OCI-LY7 (cell line): Measurements from ENCODE around the gene PRDM5. TPM values are rescaled to one million over a fixed set of nuclear protein-coding genes. Genes with fewer than 3 reads are reported as not detected.

Experiments used
- BruUV-seq: library from RNA; stranded (reverse); fragments of 400-500 nt; replicated peaks from 2 replicates; lab custom pipeline; 2021; lab: Mats Ljungman, UMichigan
- CTCF ChIA-PET: fragments of 300-600 bp; sonication (Branson Sonifier 250); formaldehyde crosslinking; loops from one replicate; lab custom pipeline; 2022; ENCODE audit warnings: antibody characterized with exemption; ENCODE audit not compliant: unreplicated experiment; lab: Charles Lee
- POLR2A ChIA-PET: fragments of 300-600 bp; sonication (Branson Sonifier 250); formaldehyde crosslinking; loops from one replicate; lab custom pipeline; 2022; ENCODE audit warnings: antibody characterized with exemption; lab: Charles Lee
- DNase-seq: peaks from one replicate; pipeline ENCODE4 v3.0.0-alpha.2; 2015; ENCODE audit warnings: low spot score
- H2AFZ ChIP-seq: fragments of 200-600 bp; sonication (generic), shearing (Covaris generic); 2 replicates; pipeline ENCODE4 v1.6.1; 2014; ENCODE audit warnings: mild to moderate bottlenecking, antibody characterized with exemption, low read length, moderate library complexity
- H3K27ac ChIP-seq: fragments of 200-600 bp; sonication (generic); 2 replicates; pipeline ENCODE4 v1.5.1; 2014; ENCODE audit warnings: mixed run types, low read depth, mild to moderate bottlenecking, moderate library complexity, low read length, inconsistent platforms; ENCODE audit not compliant: poor library complexity, severe bottlenecking
- H3K36me3 ChIP-seq: fragments of 200-600 bp; sonication (generic); 2 replicates; pipeline ENCODE4 v1.6.1; 2014; ENCODE audit warnings: mild to moderate bottlenecking, antibody characterized with exemption, low read length, moderate library complexity, mixed read lengths; ENCODE audit not compliant: insufficient read depth
- H3K4me1 ChIP-seq: fragments of 200-600 bp; sonication (generic); 2 replicates; pipeline ENCODE4 v1.5.1; 2014; ENCODE audit warnings: mild to moderate bottlenecking, low read length; ENCODE audit not compliant: insufficient read depth, poor library complexity, severe bottlenecking
- H3K4me2 ChIP-seq: fragments of 200-600 bp; sonication (generic); 2 replicates; pipeline ENCODE4 v1.6.1; 2014; ENCODE audit warnings: mild to moderate bottlenecking, low read length
- H3K4me3 ChIP-seq: fragments of 200-600 bp; sonication (generic); 2 replicates; pipeline ENCODE4 v1.5.1; 2014; ENCODE audit warnings: mild to moderate bottlenecking, low read depth, low read length; ENCODE audit not compliant: poor library complexity, severe bottlenecking
- H3K79me2 ChIP-seq: fragments of 200-600 bp; sonication (generic); 2 replicates; pipeline ENCODE4 v1.6.1; 2016; ENCODE audit warnings: low read depth, mild to moderate bottlenecking, low read length, moderate library complexity, mixed read lengths; ENCODE audit not compliant: insufficient read depth
- H3K9me2 ChIP-seq: fragments of 200-600 bp; sonication (generic); 2 replicates; pipeline ENCODE4 v1.6.1; 2016; ENCODE audit warnings: mild to moderate bottlenecking, low read length, mixed read lengths; ENCODE audit not compliant: insufficient read depth
- H3K9me3 ChIP-seq: fragments of 200-600 bp; sonication (generic); 2 replicates; pipeline ENCODE4 v1.6.1; 2014; ENCODE audit warnings: mild to moderate bottlenecking, mixed run types, low read length, mixed read lengths
- H4K20me1 ChIP-seq: fragments of 200-600 bp; sonication (generic); 2 replicates; pipeline ENCODE4 v1.6.1; 2014; ENCODE audit warnings: mild to moderate bottlenecking, antibody characterized with exemption, low read length, moderate library complexity, mixed read lengths; ENCODE audit not compliant: insufficient read depth
- EZH2phosphoT487 ChIP-seq: fragments of 200-600 bp; sonication (generic); IDR thresholded peaks from 2 replicates; pipeline ENCODE4 v1.6.1; 2018; ENCODE audit warnings: low read depth, borderline replicate concordance, mild to moderate bottlenecking, mixed run types, antibody characterized with exemption, low read length, moderate library complexity, mixed read lengths
- intact Hi-C: fragments of 100-400 bp; cut with micrococcal nuclease; formaldehyde crosslinking; loops from one replicate; pipeline ENCODE4 v1.10.0; 2022; ENCODE audit not compliant: unreplicated experiment
- total RNA-seq, 2 experiments: library from RNA; depleted of rRNA in 1 of 2; stranded (reverse); fragments of >200 nt in 1 of 2; shearing (Covaris generic) in 1 of 2; gene quantifications; 2 replicates each; pipeline ENCODE4 v1.2.3, GENCODE V29; 2014 to 2022
- TF ChIP-seq, protein P1 (sequence below): fragments of 200-600 bp; sonication (generic); conservative IDR thresholded peaks from 2 replicates; pipeline ENCODE4 v1.5.1; 2014; ENCODE audit warnings: mild to moderate bottlenecking, antibody characterized with exemption, low read length, moderate library complexity, mixed read lengths

The PRDM5 gene
- total RNA-seq, 2 experiments from 2014 or later = 0.22 to 0.76 TPM

DNA sequence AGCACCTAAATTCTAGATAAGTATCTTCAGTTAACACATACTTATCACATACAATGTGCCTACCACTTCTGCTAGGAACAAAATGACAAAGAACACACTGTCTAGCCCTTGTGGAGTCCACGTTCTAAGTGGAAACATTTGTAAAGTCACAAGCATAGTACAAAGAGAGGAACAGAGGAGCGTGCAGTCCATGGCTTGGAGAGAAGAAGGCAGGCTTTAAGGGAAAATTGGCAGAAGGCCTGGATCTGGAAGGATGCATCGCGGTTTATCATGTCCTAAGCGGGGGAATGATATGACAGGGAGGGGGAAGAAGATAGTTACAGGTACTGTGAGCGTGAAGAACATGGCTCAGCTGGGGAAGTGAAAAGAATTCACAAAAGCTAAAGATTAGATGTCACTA is 218.0 kb downstream of the PRDM5 start:
- DNase-seq = no peak
- no peaks in the 10 kb centered on the region for H3K79me2 ChIP-seq
- TF ChIP-seq EZH2phosphoT487 = no peak
- TF ChIP-seq, protein P1, sequence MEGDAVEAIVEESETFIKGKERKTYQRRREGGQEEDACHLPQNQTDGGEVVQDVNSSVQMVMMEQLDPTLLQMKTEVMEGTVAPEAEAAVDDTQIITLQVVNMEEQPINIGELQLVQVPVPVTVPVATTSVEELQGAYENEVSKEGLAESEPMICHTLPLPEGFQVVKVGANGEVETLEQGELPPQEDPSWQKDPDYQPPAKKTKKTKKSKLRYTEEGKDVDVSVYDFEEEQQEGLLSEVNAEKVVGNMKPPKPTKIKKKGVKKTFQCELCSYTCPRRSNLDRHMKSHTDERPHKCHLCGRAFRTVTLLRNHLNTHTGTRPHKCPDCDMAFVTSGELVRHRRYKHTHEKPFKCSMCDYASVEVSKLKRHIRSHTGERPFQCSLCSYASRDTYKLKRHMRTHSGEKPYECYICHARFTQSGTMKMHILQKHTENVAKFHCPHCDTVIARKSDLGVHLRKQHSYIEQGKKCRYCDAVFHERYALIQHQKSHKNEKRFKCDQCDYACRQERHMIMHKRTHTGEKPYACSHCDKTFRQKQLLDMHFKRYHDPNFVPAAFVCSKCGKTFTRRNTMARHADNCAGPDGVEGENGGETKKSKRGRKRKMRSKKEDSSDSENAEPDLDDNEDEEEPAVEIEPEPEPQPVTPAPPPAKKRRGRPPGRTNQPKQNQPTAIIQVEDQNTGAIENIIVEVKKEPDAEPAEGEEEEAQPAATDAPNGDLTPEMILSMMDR = no peak
- no TSS peak for BruUV-seq
- H2AFZ ChIP-seq = no peak overlapping the region
- no peaks in the 10 kb centered on the region for H3K4me1 ChIP-seq
- H3K4me3 ChIP-seq = no peak overlapping the region
- CTCF ChIA-PET = interaction anchor here (1.5 kb wide), 1 partner anchor 406 kb away, joined by 3 read pairs; no protein-coding TSS in a partner anchor
- H3K9me3 ChIP-seq = no peaks in the 10 kb centered on the region
- no peaks in the 10 kb centered on the region for H3K36me3 ChIP-seq
- intact Hi-C loops = no loop called here
- H3K27ac ChIP-seq = no peak overlapping the region
- POLR2A ChIA-PET = interaction anchor here (1.0 to 1.3 kb wide), 3 partner anchors 9 to 44 kb away, joined by 3 to 7 read pairs (median 3); no protein-coding TSS in a partner anchor
- no peak overlapping the region for H3K4me2 ChIP-seq
- no peaks in the 10 kb centered on the region for H3K9me2 ChIP-seq
- no peaks in the 10 kb centered on the region for H4K20me1 ChIP-seq

GRCh38 chr4:120703908-120704307 is 218.6 kb downstream of the PRDM5 start:
- POLR2A ChIA-PET = interaction anchor here (0.7 kb wide), 1 partner anchor 29 kb away, joined by 3 read pairs; no protein-coding TSS in a partner anchor
- Histone ChIP-seq H4K20me1 (no peaks in the 10 kb centered on the region), H3K9me2 (no peaks in the 10 kb centered on the region), H3K4me1 (no peaks in the 10 kb centered on the region), H3K4me3 (no peak overlapping the region), H3K36me3 (no peaks in the 10 kb centered on the region), H2AFZ (no peak overlapping the region), H3K79me2 (no peaks in the 10 kb centered on the region), H3K9me3 (no peaks in the 10 kb centered on the region), H3K27ac (no peak overlapping the region), H3K4me2 (no peak overlapping the region)
- no peak for DNase-seq
- CTCF ChIA-PET = no interaction called here
- no TSS peak for BruUV-seq
- no peak for TF ChIP-seq EZH2phosphoT487
- intact Hi-C loops = no loop called here

DNA sequence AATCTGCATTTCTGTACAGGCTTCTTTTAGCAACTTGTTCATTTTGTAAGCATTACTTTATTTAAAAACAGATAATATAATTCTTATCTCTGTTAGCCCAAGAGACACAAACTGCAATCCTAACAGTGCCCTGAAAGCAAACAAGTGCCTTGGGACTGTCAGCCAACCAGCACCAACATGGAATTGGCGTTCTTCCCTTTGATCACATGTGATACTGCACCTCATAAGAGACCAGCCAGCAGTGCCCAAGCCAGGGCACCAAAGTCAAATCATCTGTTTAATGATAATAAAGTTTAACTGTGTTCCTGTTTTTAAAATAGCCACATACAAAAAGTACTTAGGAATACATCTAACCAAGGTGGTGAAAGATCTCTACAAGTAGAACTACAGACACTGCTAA is 223.2 kb downstream of the PRDM5 start:
- intact Hi-C loops = no loop called here
- Histone ChIP-seq H2AFZ (no peak overlapping the region), H3K9me3 (no peaks in the 10 kb centered on the region), H3K4me2 (no peak overlapping the region), H3K36me3 (no peaks in the 10 kb centered on the region), H3K79me2 (no peaks in the 10 kb centered on the region), H3K27ac (no peak overlapping the region), H3K9me2 (no peaks in the 10 kb centered on the region), H3K4me1 (no peaks in the 10 kb centered on the region), H4K20me1 (no peaks in the 10 kb centered on the region), H3K4me3 (no peak overlapping the region)
- TF ChIP-seq, protein P1 = no peak
- no peak for TF ChIP-seq EZH2phosphoT487
- BruUV-seq = no TSS peak
- ChIA-PET POLR2A (no interaction called here), CTCF (no interaction called here)
- no peak for DNase-seq
